Effector memory CD8-positive, alpha-beta T cell (primary cell): ENCODE results near the gene RRN3.
"Not testable (repeated sequence)": the region's sequence is repeated elsewhere in the genome, so short reads cannot be mapped to it uniquely, and the experiment has no call there.

Source experiments
- ATAC-seq: fragments of 150-1000 bp; cut with Tn5 transposase; replicated peaks from 2 replicates; pipeline ENCODE4 v1.10.0; 2021; ENCODE audit warnings: mild to moderate bottlenecking, moderate library complexity
- DNase-seq, 3 experiments: peaks; one replicate each; pipeline ENCODE4 v3.0.0; 2021
- H3K27ac Mint-ChIP-seq, 2 donors: one replicate each; pipeline ENCODE4 v1.8.0; 2022; ENCODE audit warnings: mild to moderate bottlenecking in 2 of 2, mixed read lengths in 2 of 2, moderate library complexity in 2 of 2
- H3K27me3 Mint-ChIP-seq, 2 donors: one replicate each; pipeline ENCODE4 v1.8.0; 2022; ENCODE audit warnings: mixed read lengths in 2 of 2
- H3K36me3 Mint-ChIP-seq: one replicate; pipeline ENCODE4 v1.8.0; 2022; ENCODE audit warnings: mild to moderate bottlenecking, moderate library complexity, mixed read lengths; ENCODE audit not compliant: insufficient read depth
- H3K4me1 Mint-ChIP-seq, 2 donors: one replicate each; pipeline ENCODE4 v1.8.0; 2022; ENCODE audit warnings: low read depth in 2 of 2, mixed read lengths in 2 of 2
- H3K4me3 Mint-ChIP-seq, 2 donors: one replicate each; pipeline ENCODE4 v1.8.0; 2022; ENCODE audit warnings: mild to moderate bottlenecking in 2 of 2, mixed read lengths in 2 of 2, moderate library complexity in 2 of 2
- H3K9me3 Mint-ChIP-seq, 2 donors: one replicate each; pipeline ENCODE4 v1.8.0; 2022; ENCODE audit warnings: mixed read lengths in 2 of 2

The RRN3 gene

DNA sequence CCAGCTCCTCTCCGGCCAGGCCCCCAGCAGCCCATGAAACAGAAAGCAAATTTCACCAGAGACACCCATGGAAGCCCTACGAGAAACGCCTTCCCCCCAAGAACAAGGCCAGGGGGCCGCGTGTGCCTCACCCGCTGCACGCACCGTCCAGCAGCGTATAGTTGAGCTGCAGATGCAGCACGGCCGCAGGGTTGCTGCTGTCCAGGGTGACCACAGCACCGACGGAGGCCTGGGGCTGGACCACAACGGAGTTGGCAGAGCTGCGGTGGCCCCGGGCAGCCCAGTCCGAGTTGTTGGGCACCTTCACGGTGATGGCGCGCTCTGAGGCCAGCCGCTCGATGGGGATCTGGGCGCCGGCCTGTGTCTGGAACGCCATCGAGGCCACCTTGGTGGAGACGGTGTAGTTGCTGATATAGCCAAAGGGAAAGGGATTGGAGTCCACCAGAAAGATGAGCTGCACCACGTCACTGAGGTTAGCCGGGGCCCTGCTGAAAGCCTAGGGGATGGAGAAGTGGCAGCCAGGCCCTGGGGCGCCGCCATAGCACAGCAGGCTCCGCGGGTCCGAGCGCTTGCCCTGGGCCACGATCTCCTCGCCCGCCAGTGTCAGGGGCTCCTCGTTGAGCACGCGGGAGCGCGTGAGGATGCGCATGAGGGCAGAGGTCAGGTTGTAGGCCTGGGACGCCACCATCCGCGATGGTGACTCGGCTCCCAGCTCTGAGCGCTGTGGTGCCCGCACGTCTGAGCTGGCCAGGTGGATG, 37.0 kb upstream of the RRN3 start:
- not testable (repeated sequence) for DNase-seq, ATAC-seq, H3K4me1 Mint-ChIP-seq, H3K4me3 Mint-ChIP-seq, H3K9me3 Mint-ChIP-seq, H3K27me3 Mint-ChIP-seq, H3K27ac Mint-ChIP-seq
- H3K36me3 Mint-ChIP-seq, result peaks cover 10% of the 10 kb centered on the region

DNA sequence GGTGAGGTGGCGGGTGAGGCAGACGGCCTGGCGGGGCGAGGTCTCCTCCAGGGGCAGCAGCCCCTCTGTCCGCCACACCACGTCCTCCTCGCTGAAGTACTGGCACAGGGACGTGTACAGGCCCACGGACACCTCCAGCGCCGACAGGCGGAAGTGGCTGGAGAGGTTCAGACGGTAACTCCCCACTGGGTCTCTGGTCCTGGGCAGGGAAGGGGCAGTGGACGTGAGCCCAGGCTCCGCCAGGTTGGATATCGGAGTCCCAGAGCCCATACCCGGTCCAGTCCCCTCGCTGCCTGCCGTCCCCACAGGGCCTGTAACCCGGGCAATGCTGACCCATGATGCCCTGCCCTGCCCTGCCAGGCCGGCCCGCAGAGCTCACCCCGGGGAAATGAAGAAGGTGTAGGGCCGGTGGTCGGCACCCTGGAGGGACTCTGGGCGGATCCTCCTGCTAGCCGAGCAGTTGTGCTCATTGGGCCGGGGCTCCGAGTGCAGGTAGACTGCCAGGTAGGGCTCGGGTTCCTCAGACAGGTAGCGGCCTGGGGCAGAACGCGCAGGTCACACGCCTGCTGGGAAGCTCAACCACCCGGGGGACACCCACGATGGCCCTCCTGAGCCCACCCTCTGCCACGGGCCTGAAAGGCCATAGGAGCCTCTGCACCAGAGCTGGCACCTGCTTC, 36.3 kb upstream of the RRN3 start:
- H3K27me3 Mint-ChIP-seq, ATAC-seq, H3K4me1 Mint-ChIP-seq, H3K9me3 Mint-ChIP-seq, H3K4me3 Mint-ChIP-seq, DNase-seq, H3K27ac Mint-ChIP-seq: not testable (repeated sequence)
- peaks cover 10% of the 10 kb centered on the region for H3K36me3 Mint-ChIP-seq

DNA sequence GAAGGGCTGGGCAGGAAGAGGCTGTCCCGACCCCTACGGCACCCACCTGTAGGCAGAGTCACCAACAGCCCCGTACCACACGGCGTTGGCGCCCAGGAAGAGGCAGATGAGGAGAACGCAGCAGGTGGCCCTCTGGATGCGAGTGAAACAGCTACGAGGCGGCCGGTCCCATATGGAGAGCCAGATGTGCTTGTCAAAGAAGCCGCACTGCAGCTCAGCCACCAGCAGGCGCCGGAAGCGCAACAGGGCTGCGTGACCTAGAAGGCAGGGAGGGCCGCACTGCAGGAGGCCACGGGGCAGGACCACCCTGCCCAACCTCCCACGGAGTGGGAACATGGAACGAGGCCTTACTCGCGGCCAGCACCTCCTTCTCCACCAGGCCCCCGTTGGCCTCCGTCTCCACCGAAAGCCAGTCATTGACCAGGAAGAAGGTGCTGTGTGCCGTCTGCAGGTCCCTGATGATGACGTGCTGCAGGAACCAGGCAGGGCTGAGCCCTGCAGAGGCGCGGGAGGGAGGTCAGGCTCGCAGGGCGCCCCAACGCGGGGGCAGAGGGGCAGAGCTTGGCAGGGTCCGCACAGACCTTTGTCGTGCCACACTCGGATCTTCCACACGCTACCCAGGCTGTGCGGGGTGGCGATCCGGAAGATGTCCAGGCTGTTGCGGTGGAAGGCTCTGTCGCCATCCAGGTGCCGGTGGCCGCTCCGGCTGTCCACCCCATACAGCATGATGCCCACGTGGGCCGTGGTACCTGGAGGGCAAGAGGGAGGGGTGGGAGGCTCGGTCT, 33.8 kb upstream of the RRN3 start:
- not testable (repeated sequence) for H3K4me1 Mint-ChIP-seq, H3K9me3 Mint-ChIP-seq, H3K27ac Mint-ChIP-seq, H3K4me3 Mint-ChIP-seq, H3K27me3 Mint-ChIP-seq, DNase-seq, ATAC-seq
- H3K36me3 Mint-ChIP-seq, result peaks cover 10% of the 10 kb centered on the region

DNA sequence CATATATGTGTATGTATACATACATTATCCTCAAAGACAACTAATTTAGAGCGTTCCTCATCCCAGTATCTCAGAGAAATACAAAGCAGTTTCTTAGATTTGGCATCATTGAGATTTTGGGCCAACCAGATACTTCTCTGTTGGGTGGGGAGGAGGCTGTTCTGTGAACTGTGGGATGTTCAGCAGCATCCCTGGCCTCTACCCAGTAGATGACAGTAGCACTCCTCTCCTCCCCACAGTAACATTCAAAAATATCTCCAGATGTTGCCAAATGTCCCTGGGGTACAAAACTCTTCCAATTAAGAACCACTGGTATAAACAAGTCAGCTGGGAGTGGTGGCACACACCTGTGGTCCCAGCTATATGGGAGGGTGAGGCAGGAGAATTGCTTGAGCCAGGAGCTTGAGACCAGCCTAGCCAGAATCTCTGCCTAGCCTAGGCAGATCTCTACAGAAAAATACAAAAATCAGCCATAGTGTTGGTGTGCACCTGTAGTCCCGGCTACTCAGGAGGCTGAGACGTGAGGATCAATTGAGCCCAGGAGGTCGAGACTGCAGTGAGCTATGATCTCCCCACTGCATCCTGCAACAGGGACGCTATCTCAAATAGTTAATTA, 6.4 kb upstream of the RRN3 start:
- ATAC-seq, H3K27ac Mint-ChIP-seq, H3K9me3 Mint-ChIP-seq, H3K36me3 Mint-ChIP-seq, DNase-seq, H3K4me1 Mint-ChIP-seq, H3K4me3 Mint-ChIP-seq, H3K27me3 Mint-ChIP-seq: not testable (repeated sequence)

DNA sequence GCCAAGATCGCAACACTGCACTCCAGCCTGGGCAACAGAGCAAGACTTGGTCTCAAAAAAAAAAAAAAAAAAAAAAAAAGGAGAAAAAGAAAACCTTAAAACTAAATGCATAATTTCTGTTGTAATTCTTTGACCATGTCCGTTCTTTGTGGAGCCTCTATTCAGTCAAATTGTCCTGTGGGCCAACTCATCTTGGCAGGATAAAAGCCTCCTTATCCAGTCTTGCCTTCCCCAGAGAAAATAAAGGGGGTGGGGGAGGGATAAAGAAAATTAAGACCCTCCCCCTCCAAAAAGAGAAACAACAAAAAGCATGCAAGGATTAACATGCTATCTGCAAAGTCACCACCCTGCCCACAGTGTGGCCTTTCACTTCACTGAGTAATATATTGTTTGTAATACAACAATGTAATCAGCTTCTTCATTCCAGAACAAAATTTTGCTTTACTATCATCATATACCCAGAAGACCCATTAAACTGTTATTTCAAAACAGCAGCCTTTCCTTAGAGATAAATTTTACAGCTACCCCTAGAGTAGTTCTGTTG, 5.4 kb upstream of the RRN3 start:
- DNase-seq, H3K4me1 Mint-ChIP-seq, H3K4me3 Mint-ChIP-seq, H3K9me3 Mint-ChIP-seq, H3K27ac Mint-ChIP-seq, ATAC-seq, H3K27me3 Mint-ChIP-seq, H3K36me3 Mint-ChIP-seq: not testable (repeated sequence)

DNA sequence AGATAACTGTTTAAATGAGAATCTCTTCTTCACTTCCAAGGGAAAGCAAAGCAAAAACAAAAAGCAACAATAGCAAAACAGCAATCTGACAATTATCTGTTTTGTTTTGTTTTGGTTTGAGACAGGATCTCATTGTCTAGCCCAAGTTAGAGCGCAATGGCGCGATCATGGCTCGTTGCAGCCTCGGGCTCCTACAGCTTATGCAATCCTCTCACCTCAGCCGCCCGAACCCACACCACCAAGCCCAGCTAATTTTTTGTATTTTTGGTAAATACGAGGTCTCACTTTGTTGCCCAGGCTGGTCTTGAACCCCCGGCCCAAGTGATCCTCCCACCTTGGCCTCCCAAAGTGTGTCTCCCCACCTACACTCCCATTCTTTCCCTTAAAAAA, 2.5 kb upstream of the RRN3 start:
- H3K27ac Mint-ChIP-seq, DNase-seq, H3K9me3 Mint-ChIP-seq, H3K4me3 Mint-ChIP-seq, ATAC-seq, H3K27me3 Mint-ChIP-seq: not testable (repeated sequence)
- peaks cover 18 to 22% of the 10 kb centered on the region in 2 donors for H3K4me1 Mint-ChIP-seq
- peaks cover 13% of the 10 kb centered on the region for H3K36me3 Mint-ChIP-seq

DNA sequence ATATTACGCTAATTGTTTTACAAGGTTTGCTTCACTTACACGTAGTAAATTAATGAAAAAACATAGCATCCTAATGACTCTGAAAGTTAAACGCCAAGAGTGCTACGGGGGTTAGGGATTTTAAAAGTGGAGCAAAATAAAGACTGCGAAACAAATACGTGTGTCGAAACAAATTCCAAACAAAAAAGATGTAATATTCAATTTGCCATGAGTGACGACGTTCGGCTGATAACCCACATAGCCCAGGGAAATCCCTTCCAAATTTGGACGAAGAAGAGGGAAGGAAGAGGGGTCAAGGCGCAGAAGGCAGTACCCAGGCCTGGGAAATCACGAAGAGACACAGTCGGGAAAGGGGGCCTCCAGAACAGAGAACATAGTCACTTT, 509 bp downstream of the RRN3 start:
- H3K27me3 Mint-ChIP-seq, H3K9me3 Mint-ChIP-seq, ATAC-seq, DNase-seq: not testable (repeated sequence)
- Mint-ChIP-seq H3K4me3 (peak overlapping the region; percentile 97 to 99), H3K27ac (peak overlapping the region; percentile 97 to 98), H3K4me1 (peaks cover 20 to 22% of the 10 kb centered on the region in 2 donors), H3K36me3 (peaks cover 33% of the 10 kb centered on the region)

DNA sequence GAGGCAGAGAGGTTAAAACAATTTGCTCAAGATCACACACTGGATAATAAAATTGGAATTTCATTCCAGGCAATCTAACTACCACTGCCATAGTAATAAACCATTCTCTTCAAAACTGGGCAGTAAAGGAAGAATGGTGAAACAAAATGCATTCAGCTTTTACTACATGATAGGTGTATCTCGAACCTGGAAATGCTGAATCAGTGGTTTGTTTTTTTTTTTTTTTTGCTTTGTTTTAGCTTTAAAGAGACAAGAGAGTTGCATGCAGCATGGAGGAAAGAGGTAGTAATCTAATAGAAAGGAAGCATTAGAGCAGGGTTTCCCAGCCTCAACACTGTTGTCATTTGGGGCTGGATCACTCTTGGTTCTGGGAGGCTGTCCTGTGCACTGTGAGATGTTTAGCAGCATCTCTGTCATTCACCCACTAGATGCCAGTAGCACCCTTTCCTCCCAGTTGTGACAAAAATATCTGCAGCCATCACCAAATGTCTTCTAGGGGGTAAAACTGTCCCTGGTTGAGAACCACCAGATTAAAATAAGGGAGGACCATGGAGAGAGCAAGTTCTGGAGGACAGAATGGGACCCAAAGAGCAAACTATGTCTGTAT, 3.3 kb downstream of the RRN3 start:
- H3K27ac Mint-ChIP-seq, H3K4me3 Mint-ChIP-seq, H3K9me3 Mint-ChIP-seq, DNase-seq, ATAC-seq, H3K27me3 Mint-ChIP-seq: not testable (repeated sequence)
- peaks cover 20 to 28% of the 10 kb centered on the region in 2 donors for H3K4me1 Mint-ChIP-seq
- peaks cover 53% of the 10 kb centered on the region for H3K36me3 Mint-ChIP-seq

DNA sequence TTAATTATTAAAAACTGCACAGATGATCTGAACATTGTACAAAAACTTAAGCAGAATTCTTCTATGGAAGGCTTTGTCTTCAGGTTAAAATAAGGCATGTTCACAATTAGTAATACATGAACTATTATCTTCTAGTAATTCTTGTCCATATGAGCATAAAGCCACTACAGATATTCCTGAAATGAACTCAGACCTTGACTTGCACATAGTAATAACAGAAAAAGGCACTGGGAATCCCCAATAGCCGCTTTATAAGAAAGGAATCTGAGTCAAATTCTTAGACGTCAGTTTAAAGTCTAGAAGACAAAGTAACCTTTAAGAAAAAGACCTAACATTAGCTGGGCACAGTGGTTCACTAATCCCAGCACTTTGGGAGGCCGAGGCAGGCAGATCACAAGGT, 11.3 kb downstream of the RRN3 start:
- H3K4me3 Mint-ChIP-seq, H3K27me3 Mint-ChIP-seq, DNase-seq, ATAC-seq, H3K9me3 Mint-ChIP-seq: not testable (repeated sequence)
- Mint-ChIP-seq H3K4me1 (peaks cover 0 to 10% of the 10 kb centered on the region in 2 donors), H3K36me3 (peaks cover 78% of the 10 kb centered on the region), H3K27ac (peak overlapping the region in 1 of 2 donors; percentile 81)

DNA sequence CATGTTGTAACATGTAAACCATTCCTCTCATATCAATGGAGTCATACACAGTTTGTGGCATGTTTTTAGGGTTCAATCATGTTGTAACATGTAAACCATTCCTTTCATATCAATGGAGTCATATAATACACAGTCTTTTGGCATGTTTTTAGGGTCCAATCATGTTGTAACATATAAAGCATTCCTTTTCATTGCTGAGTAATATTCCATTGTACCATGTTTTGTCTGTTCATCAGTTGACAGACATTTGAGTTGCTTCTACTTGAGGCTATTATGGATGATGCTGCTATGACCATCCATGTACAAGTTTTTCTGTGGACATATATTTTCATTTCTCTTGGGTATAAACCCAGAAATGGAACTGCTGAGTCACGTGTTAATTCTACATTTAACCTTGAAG, 13.2 kb downstream of the RRN3 start:
- not testable (repeated sequence) for H3K27me3 Mint-ChIP-seq, DNase-seq, H3K4me3 Mint-ChIP-seq, ATAC-seq, H3K9me3 Mint-ChIP-seq, H3K27ac Mint-ChIP-seq, H3K4me1 Mint-ChIP-seq
- H3K36me3 Mint-ChIP-seq, result peaks cover 86% of the 10 kb centered on the region

DNA sequence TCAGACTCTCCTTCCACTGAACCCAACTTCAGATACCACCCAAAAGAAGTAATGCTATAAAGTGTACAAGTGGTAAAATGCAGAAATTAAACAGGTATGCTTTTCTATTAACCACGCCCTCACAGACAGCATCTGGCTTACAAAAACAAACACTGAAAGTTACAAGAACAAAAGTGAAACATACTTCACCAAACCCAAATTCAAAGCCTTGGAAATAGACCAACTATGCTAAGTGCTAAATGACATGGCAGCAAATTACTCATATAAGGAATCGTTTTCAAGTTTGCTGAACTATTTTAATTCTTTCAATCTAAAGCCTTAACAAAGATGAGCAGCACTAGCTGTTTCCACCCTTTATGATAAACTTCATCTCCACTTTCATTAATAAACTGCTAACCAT, 17.9 kb downstream of the RRN3 start:
- H3K27me3 Mint-ChIP-seq, H3K4me3 Mint-ChIP-seq, DNase-seq, ATAC-seq, H3K9me3 Mint-ChIP-seq: not testable (repeated sequence)
- Mint-ChIP-seq H3K36me3 (peaks cover 84% of the 10 kb centered on the region), H3K27ac (peak overlapping the region in 1 of 2 donors; percentile 84), H3K4me1 (peaks cover 4 to 11% of the 10 kb centered on the region in 2 donors)

DNA sequence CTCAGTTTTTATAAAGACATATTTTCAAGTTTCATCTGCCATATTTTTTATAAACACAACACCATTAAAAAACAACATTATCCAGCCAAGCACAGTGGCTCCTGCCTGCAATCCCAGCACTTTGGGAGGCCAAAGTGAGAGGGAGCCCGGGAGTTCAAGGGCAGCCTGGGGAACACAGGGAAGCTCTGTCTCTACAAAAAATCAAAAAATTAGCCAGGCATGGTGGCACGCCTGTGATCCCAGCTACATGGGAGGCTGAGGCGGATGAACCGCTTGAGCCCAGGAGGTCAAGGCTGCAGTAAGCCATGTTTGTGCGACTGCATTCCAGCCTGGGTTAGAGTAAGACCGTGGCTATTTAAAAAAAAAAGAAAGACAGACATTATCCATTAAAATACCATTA, 21.0 kb downstream of the RRN3 start:
- no peaks in the 10 kb centered on the region for H3K9me3 Mint-ChIP-seq
- no peak for DNase-seq
- peaks cover 4 to 7% of the 10 kb centered on the region in 2 donors for H3K4me1 Mint-ChIP-seq
- no peak overlapping the region for H3K27ac Mint-ChIP-seq
- H3K36me3 Mint-ChIP-seq, result peaks cover 88% of the 10 kb centered on the region
- no peak for ATAC-seq
- H3K4me3 Mint-ChIP-seq, result no peak overlapping the region
- H3K27me3 Mint-ChIP-seq, result no peaks in the 10 kb centered on the region
